GM06990 (cell line): ENCODE data around the gene CSTPP1.
"Not testable (repeated sequence)": the region's sequence is repeated elsewhere in the genome, so short reads cannot be mapped to it uniquely, and the experiment has no call there.

ENCODE experiments used
- DNase-seq: peaks from one replicate; pipeline ENCODE4 v3.0.0-alpha.2; 2011; ENCODE audit not compliant: insufficient read length; ENCODE audit errors: extremely low read depth
- H3K27me3 ChIP-seq: replicated peaks from 2 replicates; pipeline ENCODE4 v1.6.0; 2011; ENCODE audit warnings: low read length; ENCODE audit not compliant: control insufficient read depth, insufficient read depth
- H3K36me3 ChIP-seq: 2 replicates; pipeline ENCODE4 v1.5.1; 2011; ENCODE audit warnings: low read length; ENCODE audit not compliant: control insufficient read depth, insufficient read depth
- H3K4me3 ChIP-seq: replicated peaks from 2 replicates; pipeline ENCODE4 v1.5.1; 2011; ENCODE audit warnings: low read depth, mild to moderate bottlenecking, control low read depth, low read length
- TF ChIP-seq, protein P1 (sequence below): IDR thresholded peaks from 2 replicates; pipeline ENCODE4 v1.5.1; 2011; ENCODE audit warnings: low read length, control low read depth, mild to moderate bottlenecking, inconsistent platforms; ENCODE audit not compliant: insufficient read depth, poor library complexity, severe bottlenecking

Gene CSTPP1

DNA sequence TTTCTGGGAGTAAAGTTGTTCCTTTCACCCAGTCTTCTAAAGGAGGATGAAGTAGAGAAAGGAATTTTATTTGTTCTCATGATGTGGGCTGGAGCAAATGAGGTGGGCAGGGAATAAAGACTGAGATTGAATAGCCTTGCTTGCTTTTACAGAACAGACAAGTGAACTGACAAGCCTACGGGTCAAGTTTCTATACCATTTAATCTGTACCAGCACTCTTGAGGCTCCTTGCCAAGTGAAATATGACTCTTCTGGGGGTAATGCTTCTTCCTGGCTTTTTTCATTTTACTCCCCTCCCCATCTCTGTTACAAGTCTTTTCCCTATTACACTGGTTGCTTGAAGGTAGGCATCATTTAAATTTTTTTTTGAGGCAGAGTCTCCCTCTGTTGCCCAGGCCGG is 54.8 kb downstream of the CSTPP1 start:
- no peaks in the 10 kb centered on the region for H3K27me3 ChIP-seq

DNA sequence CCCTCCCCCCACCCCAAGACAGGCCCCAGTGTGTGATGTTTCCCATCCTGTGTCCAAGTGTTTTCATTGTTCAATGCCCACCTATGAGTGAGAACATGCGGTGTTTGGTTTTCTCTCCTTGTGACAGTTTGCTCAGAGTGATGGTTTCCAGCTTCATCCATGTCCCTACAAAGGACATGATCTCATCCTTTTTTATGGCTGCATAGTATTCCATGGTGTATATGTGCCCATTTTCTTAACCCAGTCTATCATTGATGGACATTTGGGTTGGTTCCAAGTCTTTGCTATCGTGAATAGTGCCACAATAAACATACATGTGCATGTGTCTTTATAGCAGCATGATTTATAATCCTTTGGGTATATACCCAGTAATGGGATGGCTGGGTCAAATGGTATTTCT is 55.8 kb downstream of the CSTPP1 start:
- H3K4me3 ChIP-seq, DNase-seq, H3K27me3 ChIP-seq, H3K36me3 ChIP-seq: not testable (repeated sequence)

More for the DNA sequence above, 54.8 kb downstream of the CSTPP1 start:
- no peaks in the 10 kb centered on the region; the same call in 1 of the 2 replicates for H3K36me3 ChIP-seq
- DNase-seq = no peak
- TF ChIP-seq, protein P1, sequence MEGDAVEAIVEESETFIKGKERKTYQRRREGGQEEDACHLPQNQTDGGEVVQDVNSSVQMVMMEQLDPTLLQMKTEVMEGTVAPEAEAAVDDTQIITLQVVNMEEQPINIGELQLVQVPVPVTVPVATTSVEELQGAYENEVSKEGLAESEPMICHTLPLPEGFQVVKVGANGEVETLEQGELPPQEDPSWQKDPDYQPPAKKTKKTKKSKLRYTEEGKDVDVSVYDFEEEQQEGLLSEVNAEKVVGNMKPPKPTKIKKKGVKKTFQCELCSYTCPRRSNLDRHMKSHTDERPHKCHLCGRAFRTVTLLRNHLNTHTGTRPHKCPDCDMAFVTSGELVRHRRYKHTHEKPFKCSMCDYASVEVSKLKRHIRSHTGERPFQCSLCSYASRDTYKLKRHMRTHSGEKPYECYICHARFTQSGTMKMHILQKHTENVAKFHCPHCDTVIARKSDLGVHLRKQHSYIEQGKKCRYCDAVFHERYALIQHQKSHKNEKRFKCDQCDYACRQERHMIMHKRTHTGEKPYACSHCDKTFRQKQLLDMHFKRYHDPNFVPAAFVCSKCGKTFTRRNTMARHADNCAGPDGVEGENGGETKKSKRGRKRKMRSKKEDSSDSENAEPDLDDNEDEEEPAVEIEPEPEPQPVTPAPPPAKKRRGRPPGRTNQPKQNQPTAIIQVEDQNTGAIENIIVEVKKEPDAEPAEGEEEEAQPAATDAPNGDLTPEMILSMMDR = no peak
- no peak overlapping the region for H3K4me3 ChIP-seq

DNA sequence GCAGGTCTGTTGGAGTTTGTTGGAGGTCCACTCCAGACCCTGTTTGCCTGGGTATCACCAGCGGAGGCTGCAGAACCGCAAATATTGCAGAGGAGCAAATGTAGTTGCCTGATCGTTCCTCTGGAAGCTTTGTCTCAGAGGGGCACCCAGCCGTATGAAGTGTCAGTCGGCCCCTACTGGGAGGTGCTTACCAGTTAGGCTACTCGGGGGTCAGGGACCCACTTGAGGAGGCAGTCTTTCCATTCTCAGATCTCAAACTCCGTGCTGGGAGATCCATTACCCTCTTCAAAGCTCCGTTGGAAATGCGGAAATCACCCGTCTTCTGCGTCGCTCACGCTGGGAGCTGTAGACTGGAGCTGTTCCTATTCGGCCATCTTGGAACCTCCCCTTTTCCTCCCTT is 61.2 kb downstream of the CSTPP1 start:
- not testable (repeated sequence) for H3K36me3 ChIP-seq, H3K27me3 ChIP-seq, DNase-seq, H3K4me3 ChIP-seq

DNA sequence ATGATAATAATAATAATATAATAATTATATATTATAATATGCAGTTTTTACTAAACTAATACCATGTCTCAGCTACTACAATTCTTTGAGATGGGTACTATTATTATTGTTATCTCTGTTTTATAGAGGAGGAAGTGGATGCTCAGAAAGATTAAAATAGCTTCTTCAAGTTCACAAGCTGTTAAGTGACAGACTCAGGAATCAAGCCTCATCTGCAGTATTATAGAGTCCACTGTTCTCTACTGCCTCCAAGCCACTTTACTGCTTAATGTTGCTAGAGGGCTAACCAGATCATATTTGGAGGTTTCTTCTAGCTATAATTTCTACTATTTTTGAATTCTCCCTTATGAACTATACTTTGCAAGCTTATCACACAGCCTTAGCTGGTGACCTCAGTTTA is 62.7 kb downstream of the CSTPP1 start:
- H3K4me3 ChIP-seq = no peak overlapping the region
- H3K27me3 ChIP-seq = no peaks in the 10 kb centered on the region
- no peak for DNase-seq
- no peaks in the 10 kb centered on the region for H3K36me3 ChIP-seq
- TF ChIP-seq, protein P1 = no peak

DNA sequence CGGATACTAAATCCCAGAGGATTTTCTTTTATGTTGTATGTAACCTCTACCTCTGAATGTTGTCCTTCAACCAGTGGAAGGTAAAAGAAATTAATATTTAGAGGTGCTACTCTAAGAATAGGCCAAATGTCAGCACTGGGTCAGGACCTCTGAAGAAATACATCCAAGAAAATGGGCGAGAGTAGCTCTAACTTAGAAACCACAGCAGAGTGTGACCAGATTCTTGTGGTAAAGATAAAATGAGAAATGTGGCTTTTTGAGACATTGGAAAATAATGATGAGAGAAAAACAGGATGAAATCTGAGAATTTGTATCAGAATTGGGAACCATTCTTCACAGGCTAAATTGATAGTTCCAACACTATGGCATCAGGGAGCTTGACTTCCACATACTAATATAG is 63.5 kb downstream of the CSTPP1 start:
- no peak for DNase-seq
- Histone ChIP-seq H3K4me3 (no peak overlapping the region), H3K27me3 (no peaks in the 10 kb centered on the region), H3K36me3 (no peaks in the 10 kb centered on the region)
- TF ChIP-seq, protein P1 = no peak

DNA sequence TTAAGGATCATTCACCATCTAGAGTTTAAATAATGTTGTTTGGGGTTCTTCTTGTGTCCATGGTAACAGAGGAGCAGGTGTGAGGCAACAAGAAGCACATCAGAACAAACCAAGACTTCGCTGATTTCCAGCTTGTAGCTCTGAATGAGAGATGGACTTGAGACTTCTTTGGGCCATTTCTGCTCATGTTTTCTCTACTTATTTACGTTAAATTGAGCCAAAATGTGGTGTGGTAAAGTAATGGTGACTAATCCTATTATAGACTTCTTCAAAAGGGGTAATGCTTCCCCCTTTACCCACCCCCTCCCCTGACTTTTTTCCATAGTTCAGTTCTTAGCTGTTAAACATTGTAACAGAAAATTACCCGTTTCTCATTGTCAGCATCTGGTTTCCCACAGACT is 65.2 kb downstream of the CSTPP1 start:
- Histone ChIP-seq H3K4me3 (no peak overlapping the region), H3K36me3 (no peaks in the 10 kb centered on the region), H3K27me3 (no peaks in the 10 kb centered on the region)
- no peak for DNase-seq
- TF ChIP-seq, protein P1 = no peak

DNA sequence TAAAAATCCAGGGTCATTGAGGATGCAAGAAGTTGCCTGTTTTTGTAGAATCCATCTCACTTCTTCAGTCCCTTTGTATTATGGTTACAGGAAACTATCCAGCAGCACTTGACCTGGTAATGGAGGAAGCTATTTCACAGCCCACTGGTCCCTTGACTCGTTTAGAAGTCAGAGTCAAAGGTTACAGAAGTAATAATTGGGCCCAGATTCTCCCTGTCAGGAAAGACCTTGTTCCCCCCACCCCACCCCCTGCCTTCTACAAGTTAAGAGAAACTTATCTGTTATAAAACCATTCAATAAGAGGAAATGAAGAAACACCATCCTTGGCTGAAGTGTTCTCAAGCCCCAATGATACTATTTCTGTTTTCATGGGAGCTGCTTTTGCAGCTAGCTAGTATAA is 65.8 kb downstream of the CSTPP1 start:
- Histone ChIP-seq H3K27me3 (no peaks in the 10 kb centered on the region), H3K4me3 (no peak overlapping the region)
- TF ChIP-seq, protein P1 = no peak

More for the DNA sequence above, 65.8 kb downstream of the CSTPP1 start:
- H3K36me3 ChIP-seq = no peaks in the 10 kb centered on the region
- no peak for DNase-seq
